Measurements from ENCODE around the gene MAGEA8.

MAGEA8 gene

DNA sequence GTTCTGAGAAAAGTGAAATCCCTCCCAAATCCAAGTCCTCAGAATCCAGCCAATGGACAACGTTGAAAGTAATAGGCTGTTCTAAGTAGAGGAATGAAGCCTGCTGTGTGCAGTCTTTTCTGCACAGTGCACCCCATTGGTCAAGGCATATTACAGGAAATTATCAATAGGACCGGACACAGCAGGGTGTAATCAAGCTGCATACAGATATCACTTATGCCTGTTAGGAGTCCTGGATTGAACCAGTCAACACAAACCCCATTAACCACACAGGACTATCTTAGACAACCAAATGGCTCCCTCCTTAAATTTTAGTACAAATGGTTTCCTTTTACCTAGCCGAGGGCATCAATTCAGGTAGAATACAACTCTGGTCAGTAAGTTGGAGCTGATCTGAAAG is 34.2 kb upstream of the MAGEA8 start:
- H3K4me1 ChIP-seq (ENCODE audit: insufficient read depth, low read length, severe bottlenecking): no peaks in the 10 kb centered on the region
- no peaks in the 10 kb centered on the region for H3K9me2 ChIP-seq (ENCODE audit: low read depth, low read length)
- no peaks in the 10 kb centered on the region for H4K20me1 ChIP-seq (ENCODE audit: insufficient read depth, low read length)
- no peaks in the 10 kb centered on the region for H3K9me3 ChIP-seq (ENCODE audit: low read length)
- no peaks in the 10 kb centered on the region for H3K36me3 ChIP-seq (ENCODE audit: insufficient read depth, low read length)
- no peaks in the 10 kb centered on the region for H3K79me2 ChIP-seq (ENCODE audit: insufficient read depth, low read length)
- H2AFZ ChIP-seq (ENCODE audit: low read length): no peak overlapping the region
- no peak overlapping the region for H3K4me2 ChIP-seq (ENCODE audit: low read length)
- no peak overlapping the region for H3K9ac ChIP-seq (ENCODE audit: low read length)
- no peaks in the 10 kb centered on the region for H3K27me3 ChIP-seq (ENCODE audit: insufficient read depth, low read length)
- no peaks in the 10 kb centered on the region for H3F3A ChIP-seq (ENCODE audit: insufficient read depth, low read length)
- no peak overlapping the region for H3K4me3 ChIP-seq (ENCODE audit: low read depth, low read length, poor library complexity, severe bottlenecking)
- no peak for TF ChIP-seq EZH2 (IDR thresholded peaks at IDR 0.05; ENCODE audit: borderline replicate concordance, low read length)
- TF ChIP-seq, protein P1, sequence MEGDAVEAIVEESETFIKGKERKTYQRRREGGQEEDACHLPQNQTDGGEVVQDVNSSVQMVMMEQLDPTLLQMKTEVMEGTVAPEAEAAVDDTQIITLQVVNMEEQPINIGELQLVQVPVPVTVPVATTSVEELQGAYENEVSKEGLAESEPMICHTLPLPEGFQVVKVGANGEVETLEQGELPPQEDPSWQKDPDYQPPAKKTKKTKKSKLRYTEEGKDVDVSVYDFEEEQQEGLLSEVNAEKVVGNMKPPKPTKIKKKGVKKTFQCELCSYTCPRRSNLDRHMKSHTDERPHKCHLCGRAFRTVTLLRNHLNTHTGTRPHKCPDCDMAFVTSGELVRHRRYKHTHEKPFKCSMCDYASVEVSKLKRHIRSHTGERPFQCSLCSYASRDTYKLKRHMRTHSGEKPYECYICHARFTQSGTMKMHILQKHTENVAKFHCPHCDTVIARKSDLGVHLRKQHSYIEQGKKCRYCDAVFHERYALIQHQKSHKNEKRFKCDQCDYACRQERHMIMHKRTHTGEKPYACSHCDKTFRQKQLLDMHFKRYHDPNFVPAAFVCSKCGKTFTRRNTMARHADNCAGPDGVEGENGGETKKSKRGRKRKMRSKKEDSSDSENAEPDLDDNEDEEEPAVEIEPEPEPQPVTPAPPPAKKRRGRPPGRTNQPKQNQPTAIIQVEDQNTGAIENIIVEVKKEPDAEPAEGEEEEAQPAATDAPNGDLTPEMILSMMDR (IDR thresholded peaks at IDR 0.05; ENCODE audit: low read length): no peak
- H3K27ac ChIP-seq (ENCODE audit: low read depth, low read length, poor library complexity, severe bottlenecking): no peak overlapping the region

GRCh38 chrX:149848855-149849254 is 32.1 kb upstream of the MAGEA8 start:
- Histone ChIP-seq H3F3A (ENCODE audit: insufficient read depth, low read length) (no peaks in the 10 kb centered on the region), H3K4me2 (ENCODE audit: low read length) (no peak overlapping the region), H4K20me1 (ENCODE audit: insufficient read depth, low read length) (no peaks in the 10 kb centered on the region), H3K9me2 (ENCODE audit: low read depth, low read length) (no peaks in the 10 kb centered on the region), H3K27ac (ENCODE audit: low read depth, low read length, poor library complexity, severe bottlenecking) (no peak overlapping the region), H3K36me3 (ENCODE audit: insufficient read depth, low read length) (no peaks in the 10 kb centered on the region), H3K4me1 (ENCODE audit: insufficient read depth, low read length, severe bottlenecking) (no peaks in the 10 kb centered on the region), H3K9me3 (ENCODE audit: low read length) (no peaks in the 10 kb centered on the region), H3K4me3 (ENCODE audit: low read depth, low read length, poor library complexity, severe bottlenecking) (no peak overlapping the region), H3K9ac (ENCODE audit: low read length) (no peak overlapping the region), H2AFZ (ENCODE audit: low read length) (no peak overlapping the region), H3K79me2 (ENCODE audit: insufficient read depth, low read length) (no peaks in the 10 kb centered on the region), H3K27me3 (ENCODE audit: insufficient read depth, low read length) (no peaks in the 10 kb centered on the region)
- no peak for TF ChIP-seq EZH2 (IDR thresholded peaks at IDR 0.05; ENCODE audit: borderline replicate concordance, low read length)
- TF ChIP-seq, protein P1 (IDR thresholded peaks at IDR 0.05; ENCODE audit: low read length): no peak

- Histone ChIP-seq H3K4me1 (ENCODE audit: insufficient read depth, low read length, severe bottlenecking) (no peaks in the 10 kb centered on the region), H4K20me1 (ENCODE audit: insufficient read depth, low read length) (no peaks in the 10 kb centered on the region), H3K4me2 (ENCODE audit: low read length) (no peak overlapping the region), H3K9me3 (ENCODE audit: low read length) (no peaks in the 10 kb centered on the region), H3K9me2 (ENCODE audit: low read depth, low read length) (no peaks in the 10 kb centered on the region), H2AFZ (ENCODE audit: low read length) (no peak overlapping the region), H3K79me2 (ENCODE audit: insufficient read depth, low read length) (no peaks in the 10 kb centered on the region), H3F3A (ENCODE audit: insufficient read depth, low read length) (no peaks in the 10 kb centered on the region), H3K9ac (ENCODE audit: low read length) (no peak overlapping the region), H3K4me3 (ENCODE audit: low read depth, low read length, poor library complexity, severe bottlenecking) (no peak overlapping the region), H3K27me3 (ENCODE audit: insufficient read depth, low read length) (no peaks in the 10 kb centered on the region), H3K36me3 (ENCODE audit: insufficient read depth, low read length) (no peaks in the 10 kb centered on the region), H3K27ac (ENCODE audit: low read depth, low read length, poor library complexity, severe bottlenecking) (no peak overlapping the region)
- TF ChIP-seq, protein P1 (IDR thresholded peaks at IDR 0.05; ENCODE audit: low read length): no peak
- TF ChIP-seq EZH2 (IDR thresholded peaks at IDR 0.05; ENCODE audit: borderline replicate concordance, low read length): no peak
Observed at GRCh38 chrX:149849787-149850186, 31.2 kb upstream of the MAGEA8 start.

All from OCI-LY1 (cell line).